ENCODE measurements around the gene PROZ.

PROZ gene

GRCh38 chr13:113112893-113113845 lies 45.3 kb upstream of the PROZ start:
- TF ChIP-seq, protein P1, sequence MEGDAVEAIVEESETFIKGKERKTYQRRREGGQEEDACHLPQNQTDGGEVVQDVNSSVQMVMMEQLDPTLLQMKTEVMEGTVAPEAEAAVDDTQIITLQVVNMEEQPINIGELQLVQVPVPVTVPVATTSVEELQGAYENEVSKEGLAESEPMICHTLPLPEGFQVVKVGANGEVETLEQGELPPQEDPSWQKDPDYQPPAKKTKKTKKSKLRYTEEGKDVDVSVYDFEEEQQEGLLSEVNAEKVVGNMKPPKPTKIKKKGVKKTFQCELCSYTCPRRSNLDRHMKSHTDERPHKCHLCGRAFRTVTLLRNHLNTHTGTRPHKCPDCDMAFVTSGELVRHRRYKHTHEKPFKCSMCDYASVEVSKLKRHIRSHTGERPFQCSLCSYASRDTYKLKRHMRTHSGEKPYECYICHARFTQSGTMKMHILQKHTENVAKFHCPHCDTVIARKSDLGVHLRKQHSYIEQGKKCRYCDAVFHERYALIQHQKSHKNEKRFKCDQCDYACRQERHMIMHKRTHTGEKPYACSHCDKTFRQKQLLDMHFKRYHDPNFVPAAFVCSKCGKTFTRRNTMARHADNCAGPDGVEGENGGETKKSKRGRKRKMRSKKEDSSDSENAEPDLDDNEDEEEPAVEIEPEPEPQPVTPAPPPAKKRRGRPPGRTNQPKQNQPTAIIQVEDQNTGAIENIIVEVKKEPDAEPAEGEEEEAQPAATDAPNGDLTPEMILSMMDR (IDR thresholded peaks at IDR 0.05), result no peak
- Histone ChIP-seq H3K4me1 (ENCODE audit: control insufficient read depth in 1 of 2, insufficient read depth in 1 of 2, low read depth in 1 of 2, low read length in 1 of 2) (no peaks in the 10 kb centered on the region), H3K27me3 (peaks cover 61% of the 10 kb centered on the region), H3K36me3 (no peaks in the 10 kb centered on the region), H3K9me3 (peaks cover 4% of the 10 kb centered on the region), H3K27ac (no peak overlapping the region), H3K4me3 (ENCODE audit: low read depth in 1 of 2, low read length in 1 of 2) (no peak overlapping the region)

DNA sequence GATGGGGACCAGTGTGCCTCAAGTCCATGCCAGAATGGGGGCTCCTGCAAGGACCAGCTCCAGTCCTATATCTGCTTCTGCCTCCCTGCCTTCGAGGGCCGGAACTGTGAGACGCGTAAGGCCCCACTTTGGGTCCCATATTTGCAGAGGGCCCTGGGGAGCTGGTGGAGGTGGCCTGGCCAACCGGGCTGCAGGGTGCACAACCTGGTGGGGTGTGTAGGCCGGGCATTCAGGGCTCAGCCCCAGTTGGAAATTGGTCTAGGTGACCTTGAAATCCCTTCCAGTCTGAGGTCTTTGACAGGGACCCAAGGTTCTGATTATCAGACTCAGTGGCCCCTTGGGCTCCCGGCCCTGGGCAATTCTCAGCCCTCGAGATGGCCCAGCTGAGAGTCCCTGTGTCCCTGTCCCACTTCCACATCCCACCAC lies 44.6 kb upstream of the PROZ start:
- Histone ChIP-seq H3K4me3 (ENCODE audit: low read depth in 1 of 2, low read length in 1 of 2) (no peak overlapping the region), H3K9me3 (peaks cover 4% of the 10 kb centered on the region), H3K27ac (no peak overlapping the region), H3K4me1 (ENCODE audit: control insufficient read depth in 1 of 2, insufficient read depth in 1 of 2, low read depth in 1 of 2, low read length in 1 of 2) (no peaks in the 10 kb centered on the region), H3K27me3 (peaks cover 61% of the 10 kb centered on the region), H3K36me3 (no peaks in the 10 kb centered on the region)
- TF ChIP-seq, protein P1 (IDR thresholded peaks at IDR 0.05), result no peak

DNA sequence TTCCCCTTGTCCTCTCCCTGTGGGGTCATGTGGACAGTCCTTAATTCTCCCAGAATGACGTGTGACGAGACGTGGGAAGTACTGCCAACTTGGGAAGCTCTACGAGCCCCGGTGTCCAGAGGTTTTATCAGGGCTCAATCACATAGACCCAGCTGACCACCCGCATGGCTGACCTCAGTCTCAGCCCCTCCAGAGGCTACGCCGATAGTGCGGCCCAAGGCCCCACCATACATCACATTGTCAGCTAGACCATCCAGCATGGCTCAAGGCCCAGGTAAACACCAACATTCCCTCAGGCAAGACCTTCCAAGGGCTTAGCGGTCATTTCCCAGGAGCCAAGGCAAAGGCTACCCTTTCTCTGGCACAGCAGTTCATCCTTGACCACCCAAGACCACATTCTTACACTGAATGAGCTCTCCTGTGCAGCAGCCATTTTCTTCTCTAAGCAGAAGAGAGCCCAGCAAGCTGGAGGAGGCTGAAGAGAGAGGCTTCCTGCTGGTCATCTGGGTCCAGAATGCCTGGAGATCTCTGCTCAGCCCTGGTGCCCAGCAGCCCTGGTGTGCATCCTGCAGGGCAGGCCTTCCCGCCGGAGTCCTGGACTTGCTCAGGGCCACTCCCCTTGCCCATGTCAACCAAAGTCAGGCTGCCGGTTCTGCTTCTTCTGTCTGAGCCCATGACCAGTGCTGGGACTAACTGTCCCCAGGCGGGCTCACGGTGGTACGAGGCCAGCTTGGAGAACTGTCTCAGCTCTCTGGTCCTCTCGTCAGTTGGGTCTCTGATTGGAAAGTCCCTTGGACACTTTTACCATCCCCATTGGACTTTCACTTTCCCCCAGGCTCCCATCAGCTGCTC lies 43.7 kb upstream of the PROZ start:
- Histone ChIP-seq H3K36me3 (no peaks in the 10 kb centered on the region), H3K4me3 (ENCODE audit: low read depth in 1 of 2, low read length in 1 of 2) (no peak overlapping the region), H3K27me3 (peaks cover 53% of the 10 kb centered on the region), H3K9me3 (no peaks in the 10 kb centered on the region), H3K27ac (no peak overlapping the region), H3K4me1 (ENCODE audit: control insufficient read depth in 1 of 2, insufficient read depth in 1 of 2, low read depth in 1 of 2, low read length in 1 of 2) (no peaks in the 10 kb centered on the region)
- TF ChIP-seq, protein P1 (IDR thresholded peaks at IDR 0.05), result no peak

GRCh38 chr13:113115363-113116205 lies 42.9 kb upstream of the PROZ start:
- peaks cover 44% of the 10 kb centered on the region for H3K27me3 ChIP-seq
- TF ChIP-seq, protein P1 (IDR thresholded peaks at IDR 0.05), result no peak
- no peaks in the 10 kb centered on the region for H3K36me3 ChIP-seq
- no peaks in the 10 kb centered on the region for H3K4me1 ChIP-seq (ENCODE audit: control insufficient read depth in 1 of 2, insufficient read depth in 1 of 2, low read depth in 1 of 2, low read length in 1 of 2)
- no peaks in the 10 kb centered on the region for H3K9me3 ChIP-seq
- H3K27ac ChIP-seq, result no peak overlapping the region
- H3K4me3 ChIP-seq (ENCODE audit: low read depth in 1 of 2, low read length in 1 of 2), result no peak overlapping the region

GRCh38 chr13:113116206-113116800 lies 42.1 kb upstream of the PROZ start:
- Histone ChIP-seq H3K9me3 (no peaks in the 10 kb centered on the region), H3K4me3 (ENCODE audit: low read depth in 1 of 2, low read length in 1 of 2) (no peak overlapping the region), H3K4me1 (ENCODE audit: control insufficient read depth in 1 of 2, insufficient read depth in 1 of 2, low read depth in 1 of 2, low read length in 1 of 2) (no peaks in the 10 kb centered on the region), H3K27me3 (peaks cover 37% of the 10 kb centered on the region), H3K36me3 (no peaks in the 10 kb centered on the region), H3K27ac (no peak overlapping the region)
- TF ChIP-seq, protein P1 (IDR thresholded peaks at IDR 0.05), result no peak

Measured in neutrophil (primary cell).